Prostate gland (tissue), 2 donors: ENCODE measurements around the gene LGALS9. TPM values are rescaled to one million over a fixed set of nuclear protein-coding genes. Genes with fewer than 3 reads are reported as not detected.

ENCODE experiments used
- DNase-seq: peaks from one replicate; pipeline ENCODE4 v3.0.0-alpha.2; 2019; ENCODE audit warnings: low spot score
- H3K27ac ChIP-seq, 2 donors: fragments of 200-600 bp; sonication (generic); 2 replicates each; pipeline ENCODE4 v1.5.1; 2017 to 2019
- H3K27me3 ChIP-seq: fragments of 200-600 bp; sonication (generic); replicated peaks from 2 replicates; pipeline ENCODE4 v1.5.1; 2019; ENCODE audit not compliant: insufficient read depth
- H3K36me3 ChIP-seq, 2 donors: fragments of 200-600 bp; sonication (generic); 1 replicate in 1 of 2; 2 replicates in 1 of 2; pipeline versions ENCODE4 v1.5.1 to v1.8.1; 2017 to 2019
- H3K4me1 ChIP-seq: fragments of 200-600 bp; sonication (generic); replicated peaks from 2 replicates; pipeline ENCODE4 v1.5.1; 2019
- H3K4me3 ChIP-seq, 2 donors: fragments of 200-600 bp; sonication (generic); 2 replicates each; pipeline ENCODE4 v1.5.1; 2017 to 2019
- H3K9me3 ChIP-seq: fragments of 200-600 bp; sonication (generic); 2 replicates; pipeline ENCODE4 v1.5.1; 2017
- POLR2A ChIP-seq: fragments of 450-650 bp; IDR thresholded peaks from one replicate; pipeline ENCODE4 v1.6.1; 2016; ENCODE audit warnings: antibody characterized with exemption, mild to moderate bottlenecking
- POLR2AphosphoS5 ChIP-seq: sonication (generic); formaldehyde crosslinking; IDR thresholded peaks from one replicate; pipeline ENCODE4 v1.6.1; 2017; ENCODE audit warnings: antibody characterized with exemption
- WGBS: methylation state at CpG from one replicate; pipeline ENCODE4 v1.1.5; 2018; 5-methylcytosine and 5-hydroxymethylcytosine counted together
- intact Hi-C: fragments of 100-400 bp; cut with DNase I; formaldehyde crosslinking; loops from one replicate; pipeline ENCODE4 v1.14.2; 2022
- total RNA-seq, 2 donors: library from RNA; depleted of rRNA; stranded (reverse); fragments of >200 nt; gene quantifications; one replicate each; pipeline ENCODE4 v1.1.0, GENCODE V29; 2016
- TF ChIP-seq, protein P1 (sequence below), 4 experiments: fragments of 200-600 bp in 2 of 4; fragments of 450-650 bp in 2 of 4; sonication (generic) in 2 of 4; IDR thresholded peaks; 1 replicate in 3 of 4; 2 replicates in 1 of 4; pipeline ENCODE4 v1.5.1; 2016 to 2019; ENCODE audit warnings: antibody characterized with exemption in 4 of 4, mild to moderate bottlenecking in 2 of 4, moderate library complexity in 2 of 4

LGALS9 gene
- total RNA-seq, 2 donors from 2014 or later, result 7.2 to 16.7 TPM

DNA sequence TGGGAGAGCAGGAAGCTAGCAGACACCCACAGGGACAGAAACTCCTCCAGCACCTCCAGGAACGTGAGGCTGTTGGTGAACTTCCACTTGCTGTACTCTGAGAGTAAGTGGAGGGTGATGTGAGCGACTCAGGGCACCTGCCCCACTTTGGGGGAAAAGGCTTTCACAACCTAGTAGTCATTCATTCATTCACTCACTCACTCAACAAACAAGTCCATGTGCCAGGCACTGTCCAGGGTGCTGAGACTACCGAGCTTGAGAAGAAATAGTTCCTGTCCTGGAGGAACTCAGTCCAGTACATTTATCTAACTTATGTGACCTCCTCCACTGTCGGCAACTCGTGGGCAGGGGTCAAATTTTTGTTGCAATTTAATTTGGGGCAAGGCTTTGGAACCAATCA is 26.6 kb downstream of the LGALS9 start:
- no peak overlapping the region for H3K4me3 ChIP-seq
- H3K4me1 ChIP-seq, result no peaks in the 10 kb centered on the region
- TF ChIP-seq, protein P1, sequence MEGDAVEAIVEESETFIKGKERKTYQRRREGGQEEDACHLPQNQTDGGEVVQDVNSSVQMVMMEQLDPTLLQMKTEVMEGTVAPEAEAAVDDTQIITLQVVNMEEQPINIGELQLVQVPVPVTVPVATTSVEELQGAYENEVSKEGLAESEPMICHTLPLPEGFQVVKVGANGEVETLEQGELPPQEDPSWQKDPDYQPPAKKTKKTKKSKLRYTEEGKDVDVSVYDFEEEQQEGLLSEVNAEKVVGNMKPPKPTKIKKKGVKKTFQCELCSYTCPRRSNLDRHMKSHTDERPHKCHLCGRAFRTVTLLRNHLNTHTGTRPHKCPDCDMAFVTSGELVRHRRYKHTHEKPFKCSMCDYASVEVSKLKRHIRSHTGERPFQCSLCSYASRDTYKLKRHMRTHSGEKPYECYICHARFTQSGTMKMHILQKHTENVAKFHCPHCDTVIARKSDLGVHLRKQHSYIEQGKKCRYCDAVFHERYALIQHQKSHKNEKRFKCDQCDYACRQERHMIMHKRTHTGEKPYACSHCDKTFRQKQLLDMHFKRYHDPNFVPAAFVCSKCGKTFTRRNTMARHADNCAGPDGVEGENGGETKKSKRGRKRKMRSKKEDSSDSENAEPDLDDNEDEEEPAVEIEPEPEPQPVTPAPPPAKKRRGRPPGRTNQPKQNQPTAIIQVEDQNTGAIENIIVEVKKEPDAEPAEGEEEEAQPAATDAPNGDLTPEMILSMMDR (IDR thresholded peaks at IDR 0.05), result no peak
- TF ChIP-seq POLR2AphosphoS5, result no peak
- no peak for TF ChIP-seq POLR2A
- no peak for DNase-seq
- intact Hi-C loops, result no loop called here
- H3K27me3 ChIP-seq, result no peaks in the 10 kb centered on the region
- H3K9me3 ChIP-seq, result no peaks in the 10 kb centered on the region
- H3K27ac ChIP-seq, result no peak overlapping the region
- WGBS, result 50% methylated on average over 5 of the region's 5 CpGs
- no peaks in the 10 kb centered on the region for H3K36me3 ChIP-seq

DNA sequence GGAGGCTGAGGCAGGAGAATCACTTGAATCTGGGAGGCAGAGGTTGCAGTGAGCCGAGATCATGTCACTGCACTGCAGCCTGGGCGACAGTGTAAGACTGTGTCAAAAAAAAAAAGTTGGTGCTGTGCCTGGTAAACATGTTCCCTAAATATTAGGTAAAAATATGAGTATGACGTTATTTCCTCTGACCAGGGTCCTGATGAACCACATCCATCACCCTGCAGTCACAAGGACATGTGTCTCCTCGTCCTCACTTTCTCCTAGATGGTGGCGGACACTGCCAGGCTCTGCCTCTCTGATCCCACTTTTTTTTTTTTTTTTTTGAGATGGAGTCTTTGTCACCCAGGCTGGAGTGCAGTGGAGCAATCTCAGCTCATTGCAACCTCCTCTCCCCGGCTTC is 28.7 kb downstream of the LGALS9 start:
- intact Hi-C loops, result loop anchor here (10.0 kb wide), 1 partner anchor 225 kb away; no protein-coding TSS in a partner anchor
- no peaks in the 10 kb centered on the region for H3K27me3 ChIP-seq

DNA sequence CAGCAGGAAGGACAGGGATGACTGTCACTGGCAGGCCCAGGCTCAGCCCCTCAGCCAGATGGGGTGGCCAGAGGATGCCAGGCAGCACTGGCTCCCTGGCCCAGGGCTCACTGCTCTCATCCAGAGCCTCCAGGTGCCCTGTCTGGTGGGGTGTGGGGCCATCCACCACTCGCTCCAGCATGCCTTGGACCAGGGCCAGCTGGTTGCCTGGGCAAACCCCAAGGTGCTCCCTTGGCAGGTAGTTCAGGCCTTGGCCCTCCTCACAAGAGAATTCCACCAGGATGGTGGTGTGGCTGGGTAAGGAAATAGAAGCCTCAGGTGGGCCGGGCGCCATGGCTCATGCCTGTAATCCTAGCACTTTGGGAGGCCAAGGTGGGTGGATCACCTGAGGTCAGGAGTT is 29.4 kb downstream of the LGALS9 start:
- TF ChIP-seq, protein P1 (IDR thresholded peaks at IDR 0.05), result no peak
- no peak for TF ChIP-seq POLR2A
- no peak for TF ChIP-seq POLR2AphosphoS5
- Histone ChIP-seq H3K27me3 (no peaks in the 10 kb centered on the region), H3K4me3 (no peak overlapping the region), H3K27ac (no peak overlapping the region), H3K36me3 (no peaks in the 10 kb centered on the region), H3K9me3 (no peaks in the 10 kb centered on the region), H3K4me1 (no peaks in the 10 kb centered on the region)
- WGBS, result 66% methylated on average over 3 of the region's 3 CpGs
- intact Hi-C loops, result loop anchor here (10.0 kb wide), 1 partner anchor 224 kb away; no protein-coding TSS in a partner anchor
- no peak for DNase-seq

More for the DNA sequence above, 28.7 kb downstream of the LGALS9 start:
- 80% methylated on average over 6 of the region's 6 CpGs for WGBS
- no peaks in the 10 kb centered on the region for H3K9me3 ChIP-seq
- H3K4me3 ChIP-seq, result no peak overlapping the region
- H3K36me3 ChIP-seq, result no peaks in the 10 kb centered on the region
- H3K27ac ChIP-seq, result no peak overlapping the region
- no peak for DNase-seq
- H3K4me1 ChIP-seq, result no peaks in the 10 kb centered on the region
- no peak for TF ChIP-seq POLR2AphosphoS5
- TF ChIP-seq POLR2A, result no peak
- TF ChIP-seq, protein P1 (IDR thresholded peaks at IDR 0.05), result no peak

DNA sequence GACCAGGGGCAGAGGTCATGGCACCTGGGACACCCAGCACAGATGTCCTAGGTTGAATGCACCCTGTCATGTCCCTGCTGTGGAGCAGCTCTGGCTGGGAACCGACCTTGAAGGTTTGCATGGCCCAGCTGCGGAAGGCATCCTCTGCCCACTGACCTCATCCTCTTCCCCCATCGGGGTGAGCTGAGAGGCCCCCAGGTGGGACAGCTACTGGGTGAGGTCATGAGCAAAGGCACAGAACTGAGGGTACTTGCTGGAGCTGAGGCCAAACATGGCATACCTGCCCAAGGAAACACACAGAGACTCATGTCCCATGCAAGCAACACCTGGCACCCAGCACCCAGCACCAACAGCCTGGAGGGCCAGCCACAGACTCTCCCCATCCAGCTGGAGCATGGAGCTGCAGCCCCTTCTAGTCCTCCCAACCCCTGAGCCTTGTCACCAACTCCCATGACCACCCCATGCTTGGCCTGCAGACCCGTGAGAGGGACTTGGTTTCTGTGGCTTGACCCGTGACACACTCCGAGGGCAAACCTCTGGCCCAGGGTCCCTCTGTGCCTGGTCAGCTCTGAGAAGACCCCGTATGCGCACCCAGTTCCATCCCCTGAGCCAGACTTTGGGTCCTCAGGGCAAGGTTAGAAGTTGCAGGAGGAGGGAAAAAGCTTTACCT is 33.1 kb downstream of the LGALS9 start:
- intact Hi-C loops, result loop anchor here (10.0 kb wide), 1 partner anchor 221 kb away; no protein-coding TSS in a partner anchor
- 88% methylated on average over 8 of the region's 8 CpGs for WGBS
- Histone ChIP-seq H3K4me3 (no peak overlapping the region), H3K27ac (no peak overlapping the region), H3K9me3 (no peaks in the 10 kb centered on the region), H3K4me1 (no peaks in the 10 kb centered on the region), H3K27me3 (no peaks in the 10 kb centered on the region), H3K36me3 (no peaks in the 10 kb centered on the region)
- DNase-seq, result no peak
- TF ChIP-seq POLR2AphosphoS5 (no peak), POLR2A (no peak)
- TF ChIP-seq, protein P1 (IDR thresholded peaks at IDR 0.05), result no peak

DNA sequence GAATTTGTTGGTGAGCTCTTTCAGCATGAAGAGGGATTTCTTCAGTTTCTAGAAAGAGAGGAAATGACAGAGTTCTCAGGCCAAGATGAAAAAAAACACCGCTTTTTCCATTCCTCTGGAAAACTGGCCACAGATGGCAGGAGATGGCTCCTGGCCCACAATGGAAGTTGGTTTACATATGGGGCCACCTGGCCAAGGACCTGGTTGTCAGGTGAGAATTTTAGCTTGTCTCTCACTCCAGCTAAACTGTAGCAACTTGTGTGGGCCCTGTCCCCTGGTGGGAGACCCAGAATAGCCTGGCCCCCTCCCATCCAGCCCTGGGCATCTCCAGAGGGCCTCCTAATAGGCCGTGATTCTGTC is 33.6 kb downstream of the LGALS9 start:
- DNase-seq, result no peak
- Histone ChIP-seq H3K27ac (no peak overlapping the region), H3K4me3 (no peak overlapping the region), H3K27me3 (no peaks in the 10 kb centered on the region), H3K9me3 (no peaks in the 10 kb centered on the region), H3K36me3 (no peaks in the 10 kb centered on the region), H3K4me1 (no peaks in the 10 kb centered on the region)
- 81% methylated on average over 2 of the region's 2 CpGs for WGBS
- TF ChIP-seq POLR2A, result no peak
- TF ChIP-seq, protein P1 (IDR thresholded peaks at IDR 0.05), result no peak
- TF ChIP-seq POLR2AphosphoS5, result no peak
- intact Hi-C loops, result loop anchor here (10.0 kb wide), 1 partner anchor 220 kb away; no protein-coding TSS in a partner anchor
